HG03025 (cell line): ENCODE results near the gene IL17RD.

Source experiments
- ATAC-seq: cut with Tn5 transposase; IDR thresholded peaks from one replicate; pipeline ENCODE4 v1.9.1; 2021; ENCODE audit warnings: mild to moderate bottlenecking, moderate library complexity; ENCODE audit not compliant: unreplicated experiment, low FRiP score

IL17RD gene

DNA sequence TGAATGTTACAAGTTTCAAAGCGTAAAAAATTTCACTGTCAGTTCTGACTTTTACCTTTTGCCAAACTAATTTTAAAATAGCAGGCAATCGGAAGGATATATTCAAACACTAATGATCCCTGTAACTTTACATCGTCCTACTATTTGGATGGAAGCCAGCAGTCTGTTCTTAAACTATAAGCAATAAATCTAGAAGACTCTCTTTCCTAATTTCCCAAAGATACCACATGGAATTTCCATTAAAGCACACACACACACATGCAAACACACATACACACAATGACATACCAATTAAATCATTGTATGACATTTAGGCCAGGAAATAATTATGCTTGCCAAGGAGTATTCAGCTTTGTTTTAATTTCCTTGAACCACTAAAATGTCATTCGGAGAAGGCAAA, 32.0 kb downstream of the IL17RD start:
- ATAC-seq: no peak

DNA sequence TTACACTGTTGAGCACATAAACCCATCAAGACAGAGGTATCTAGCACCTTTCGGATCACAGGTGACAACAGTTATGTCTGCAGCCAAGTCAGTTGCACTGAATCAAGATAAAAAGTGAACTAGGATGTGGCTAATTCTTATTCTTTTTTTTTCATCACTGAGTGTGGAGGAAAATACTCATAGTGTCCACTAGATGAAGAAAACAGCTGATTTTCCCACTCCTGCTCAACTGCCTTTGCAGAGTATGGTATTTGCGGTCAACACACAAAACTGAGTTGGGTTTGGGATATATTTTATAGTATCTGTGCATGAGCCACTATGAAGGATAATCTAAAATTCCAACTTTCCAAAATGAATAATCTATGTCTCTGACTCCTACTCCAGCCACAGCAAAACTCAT, 32.5 kb downstream of the IL17RD start:
- ATAC-seq: no peak

DNA sequence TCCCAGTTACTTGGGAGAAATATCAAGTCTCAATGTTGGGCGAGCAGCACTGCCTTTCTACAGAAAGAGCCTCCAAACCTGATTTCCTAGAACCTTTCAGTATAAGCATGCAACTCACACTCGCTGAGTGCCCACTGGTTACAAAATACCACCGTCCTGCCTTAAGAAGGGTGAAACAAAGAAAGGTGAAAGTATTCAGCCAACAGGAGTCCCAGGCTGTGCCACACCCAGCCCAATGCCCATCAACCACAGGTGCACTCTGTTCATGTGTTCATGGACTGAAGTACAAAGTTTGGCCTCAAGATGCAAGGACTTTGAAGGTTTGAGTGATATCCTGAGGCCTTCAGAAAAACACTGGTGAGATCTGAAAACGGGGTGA, 34.0 kb downstream of the IL17RD start:
- ATAC-seq: no peak

DNA sequence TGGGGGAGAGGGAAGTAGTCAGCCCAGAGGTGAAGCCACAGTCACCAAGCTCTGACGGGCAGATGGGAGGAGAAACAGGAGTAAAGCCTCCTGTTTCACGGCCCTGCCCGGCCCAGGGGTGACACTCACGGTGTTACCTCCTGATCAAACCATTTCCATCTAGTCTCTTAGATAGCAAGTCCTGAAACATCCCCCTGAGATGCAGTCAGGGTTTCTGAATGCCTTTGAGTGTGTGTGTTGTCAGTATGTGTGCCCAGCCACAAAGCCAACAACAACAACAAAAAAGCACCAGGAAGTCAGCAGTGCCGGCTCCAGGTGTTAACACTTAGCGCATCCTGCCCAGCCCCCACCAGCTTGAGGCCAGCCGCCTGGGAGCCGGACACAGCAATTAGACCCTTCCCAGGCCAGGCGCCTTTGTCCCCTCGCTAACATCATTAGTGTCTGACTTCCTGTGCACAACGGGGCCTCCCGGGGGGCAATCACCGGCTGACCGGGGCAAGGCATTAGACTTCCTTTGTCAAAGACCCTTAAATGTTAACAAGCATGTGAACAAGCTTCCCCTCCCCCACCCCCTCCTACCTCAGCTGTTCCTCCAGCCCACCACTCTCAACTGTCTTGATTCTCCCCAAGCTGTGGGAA, 34.5 kb downstream of the IL17RD start:
- ATAC-seq: no peak

DNA sequence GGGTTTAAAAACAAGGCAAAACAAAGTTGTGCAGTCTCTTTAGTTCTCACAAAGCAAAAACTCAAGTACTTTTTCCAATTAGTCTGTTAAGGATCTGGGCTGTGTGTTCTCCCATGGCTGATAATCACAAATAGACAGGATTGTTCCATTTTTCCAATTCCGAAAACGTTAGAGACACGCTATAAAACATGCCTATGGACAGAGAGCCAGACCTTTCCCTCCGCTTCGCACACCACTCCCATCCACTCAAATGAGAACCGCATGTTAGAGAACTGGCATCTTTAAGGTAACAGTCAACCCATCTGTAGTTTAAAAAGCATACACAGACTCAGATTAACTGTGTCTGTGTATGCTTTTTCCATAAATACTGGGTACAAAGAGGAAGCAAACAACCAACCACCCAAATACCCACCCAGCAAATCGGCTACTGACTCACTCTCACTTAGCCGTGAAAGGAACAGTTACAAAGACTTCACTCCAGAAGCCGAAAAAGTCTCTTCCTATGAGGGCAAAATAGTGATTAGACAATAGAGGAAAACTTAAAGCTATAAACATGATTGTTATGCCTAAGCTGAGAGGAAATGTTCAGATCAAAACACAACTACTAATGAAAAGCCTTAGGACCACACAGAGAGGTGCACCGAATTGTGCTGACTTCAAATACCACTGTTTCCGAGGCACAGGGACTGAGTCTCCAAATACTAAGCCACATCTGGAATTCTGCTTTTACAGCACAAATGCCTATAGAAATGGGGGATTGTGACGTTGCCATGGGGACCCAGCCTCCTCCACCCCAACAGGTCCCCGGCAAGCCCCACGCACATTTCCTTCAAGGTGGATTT, 36.1 kb downstream of the IL17RD start:
- no peak for ATAC-seq

DNA sequence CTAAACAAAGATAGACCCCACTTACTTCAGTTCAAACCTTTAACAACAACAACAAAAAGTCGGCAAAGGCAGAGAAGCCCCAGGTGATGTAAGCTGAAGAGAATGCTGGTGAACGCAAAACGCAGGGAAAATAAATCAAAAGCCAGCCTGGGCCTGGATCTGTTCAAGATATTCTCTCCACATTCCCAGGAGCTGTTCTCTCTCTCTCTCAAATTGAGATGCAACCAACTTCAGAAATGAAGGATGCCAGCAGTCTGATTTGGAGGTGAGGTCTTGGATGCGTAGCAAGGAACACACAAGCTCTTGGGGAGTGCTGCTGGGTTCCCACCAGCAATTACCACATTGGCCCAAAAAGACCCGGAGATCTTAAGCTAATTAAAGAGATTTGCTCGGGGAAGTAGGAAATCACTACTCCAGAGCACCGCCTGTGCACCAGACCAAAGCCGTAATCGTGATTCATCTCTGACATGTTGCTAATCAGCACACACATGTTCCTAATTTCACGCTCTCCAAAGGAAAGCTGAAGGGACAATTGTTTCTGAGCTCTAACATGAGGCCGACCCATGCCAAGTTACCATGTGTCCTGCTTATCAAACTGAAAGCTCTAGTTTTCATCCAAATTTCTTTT, 37.1 kb downstream of the IL17RD start:
- no peak for ATAC-seq

DNA sequence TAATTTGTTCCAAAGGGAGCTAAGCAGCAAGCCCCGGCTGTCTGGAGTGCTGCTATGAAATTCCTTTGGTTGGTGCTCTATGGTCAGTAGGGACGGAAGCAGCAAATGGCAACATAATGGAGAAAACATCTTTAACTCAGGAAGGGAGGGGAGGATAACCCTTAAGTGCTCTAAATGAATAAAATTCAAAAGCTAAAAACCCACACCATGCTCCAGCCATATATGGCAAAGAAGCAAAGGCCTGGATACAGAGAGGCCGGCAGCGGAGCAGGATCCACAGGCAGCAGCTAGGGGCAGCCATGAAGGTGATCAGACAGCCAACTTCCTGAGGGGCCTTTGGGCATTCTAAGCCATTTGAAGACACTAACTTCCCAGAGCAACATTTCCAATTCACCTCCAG, 38.9 kb downstream of the IL17RD start:
- ATAC-seq: no peak

DNA sequence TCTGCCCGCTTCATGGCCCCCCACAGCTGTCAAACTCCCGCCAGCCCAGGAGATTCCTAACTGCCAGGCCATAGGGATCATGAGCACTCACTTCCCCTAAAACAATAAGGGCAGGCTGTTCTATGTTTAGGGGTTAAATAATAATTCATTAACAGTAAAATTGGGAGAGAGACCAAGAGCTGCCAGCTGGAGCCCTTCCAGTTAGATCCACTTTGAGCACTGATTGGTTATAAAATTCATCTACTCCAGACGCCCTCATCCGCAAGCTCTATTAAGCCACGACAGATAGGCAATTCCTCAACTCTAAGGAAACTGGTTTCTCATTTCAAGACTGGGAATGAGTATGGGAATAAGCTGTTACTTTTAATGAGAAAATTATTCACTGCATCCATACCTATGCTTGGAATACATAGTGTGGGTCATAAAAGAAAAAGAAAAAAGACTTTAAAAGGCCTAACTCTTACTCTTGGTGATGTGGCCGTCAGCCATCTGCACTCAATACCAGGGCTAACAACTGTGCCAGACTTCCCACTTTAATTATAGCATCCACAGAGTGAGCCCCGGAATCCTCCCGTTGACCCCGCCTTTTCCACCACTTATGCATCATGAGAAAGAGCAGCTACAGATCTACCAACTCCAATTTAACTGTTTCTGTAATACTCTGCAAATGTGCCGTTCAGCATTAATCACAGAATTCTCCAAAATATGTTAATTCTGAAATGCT, 44.5 kb downstream of the IL17RD start:
- ATAC-seq: no peak

DNA sequence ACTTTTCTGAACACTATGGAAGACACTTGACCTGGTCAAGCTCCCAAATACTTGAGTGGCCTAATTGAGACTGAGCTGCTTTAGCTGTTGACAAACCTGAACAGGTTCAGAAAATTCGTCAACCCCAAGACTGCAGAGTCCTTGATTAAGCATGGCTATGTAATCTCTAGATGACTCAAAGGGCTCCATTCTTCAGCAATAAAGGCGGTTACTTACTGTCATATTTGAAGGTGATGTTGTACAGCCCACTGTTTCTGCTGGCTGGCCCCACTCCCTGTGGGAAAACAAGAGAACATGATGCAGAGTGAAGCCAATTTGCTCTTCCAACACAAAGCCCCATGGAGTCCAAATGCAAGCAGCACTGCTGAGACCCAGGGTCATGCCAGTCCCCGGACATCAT, 45.1 kb downstream of the IL17RD start:
- no peak for ATAC-seq

DNA sequence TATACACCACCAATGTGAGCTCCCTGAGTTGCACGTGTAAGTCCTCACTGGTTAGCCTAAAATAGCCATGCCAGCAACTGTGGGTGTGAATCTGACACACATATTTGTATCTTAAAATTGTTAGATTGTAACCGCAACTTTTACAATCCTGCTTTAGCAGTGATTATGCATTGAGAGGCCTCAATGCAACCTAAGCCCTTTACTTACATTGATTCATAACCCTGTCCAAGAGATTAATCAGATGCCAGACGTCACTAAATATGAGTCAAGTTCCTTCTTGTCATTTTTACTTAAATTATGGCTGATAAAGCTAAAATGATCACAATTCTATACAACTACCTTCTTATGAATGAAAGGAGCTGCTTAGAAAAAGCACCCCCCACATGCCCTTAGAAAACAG, 46.9 kb downstream of the IL17RD start:
- no peak for ATAC-seq

DNA sequence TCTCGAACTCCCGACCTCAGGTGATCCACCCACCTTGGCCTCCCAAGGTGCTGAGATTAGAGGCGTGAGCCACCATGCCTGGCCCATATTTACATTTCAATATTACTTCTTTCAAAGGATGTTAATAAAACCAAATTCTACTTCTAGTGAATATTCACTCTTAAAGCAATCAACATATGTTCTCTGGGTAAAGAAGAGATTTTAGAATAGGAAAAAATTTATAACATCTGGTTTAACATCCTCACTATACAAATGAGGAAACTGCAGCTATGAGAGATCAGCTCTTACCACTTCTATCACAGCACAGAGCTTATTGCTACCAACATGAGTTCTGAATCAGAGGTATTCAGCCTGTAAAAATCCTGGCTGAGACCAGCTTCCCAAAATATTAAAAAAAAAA, 48.7 kb downstream of the IL17RD start:
- ATAC-seq: no peak

DNA sequence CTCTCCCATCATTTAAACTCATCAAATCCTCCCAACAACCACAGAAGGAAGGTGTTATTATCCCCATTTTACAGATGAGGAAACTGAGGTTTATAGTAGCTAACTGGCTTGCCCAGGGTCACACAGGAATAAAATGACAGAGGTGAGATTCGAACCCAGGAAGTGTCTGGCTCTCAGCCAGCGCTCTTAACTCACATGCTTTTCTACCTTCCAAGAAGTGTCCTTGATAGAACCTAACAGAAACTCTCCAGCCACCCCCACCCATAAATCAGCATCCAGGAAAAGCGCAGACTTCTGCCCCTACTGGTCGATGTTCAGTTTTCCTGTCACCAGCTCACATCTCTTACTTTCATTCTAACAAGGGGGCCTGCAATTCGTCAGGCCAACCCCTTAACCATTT, 52.9 kb downstream of the IL17RD start:
- ATAC-seq: no peak

DNA sequence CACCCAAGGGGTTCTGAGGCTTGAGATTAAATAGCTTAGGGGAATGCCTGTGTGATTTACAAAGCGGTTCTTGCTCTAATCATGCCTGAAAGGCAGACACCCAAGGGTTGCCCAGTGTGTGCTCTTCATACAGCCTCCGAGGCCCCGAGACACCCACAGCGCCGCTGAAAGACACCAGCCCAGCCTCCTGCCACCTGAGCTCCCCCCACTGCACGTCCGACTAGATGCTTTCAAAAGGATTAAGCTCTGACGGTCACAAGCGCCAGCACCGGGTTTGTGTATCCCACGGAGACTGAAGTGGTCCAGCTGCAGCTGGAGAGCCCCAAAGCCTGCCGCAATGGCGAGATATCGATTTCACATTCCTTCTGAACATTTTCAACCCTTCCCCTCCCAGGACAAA, 54.4 kb downstream of the IL17RD start:
- ATAC-seq: no peak

DNA sequence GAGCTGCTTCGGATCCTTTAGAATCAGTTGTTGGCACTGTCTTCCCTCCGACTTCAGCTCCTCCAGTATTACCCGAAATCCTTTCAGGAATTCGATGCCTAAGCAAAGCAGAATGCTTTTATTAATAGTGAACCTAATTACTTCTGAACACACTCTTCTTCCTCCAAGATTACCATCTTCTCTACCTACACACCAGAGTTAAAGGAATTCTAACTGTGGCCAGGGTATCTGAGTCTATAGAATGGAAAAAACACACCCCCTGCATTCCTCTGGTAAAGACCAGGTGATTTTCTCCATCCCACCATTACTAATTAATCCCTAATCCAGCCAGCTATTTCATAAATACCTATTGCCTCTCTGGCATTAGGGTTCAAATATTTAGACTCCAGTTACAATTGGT, 54.9 kb downstream of the IL17RD start:
- no peak for ATAC-seq

DNA sequence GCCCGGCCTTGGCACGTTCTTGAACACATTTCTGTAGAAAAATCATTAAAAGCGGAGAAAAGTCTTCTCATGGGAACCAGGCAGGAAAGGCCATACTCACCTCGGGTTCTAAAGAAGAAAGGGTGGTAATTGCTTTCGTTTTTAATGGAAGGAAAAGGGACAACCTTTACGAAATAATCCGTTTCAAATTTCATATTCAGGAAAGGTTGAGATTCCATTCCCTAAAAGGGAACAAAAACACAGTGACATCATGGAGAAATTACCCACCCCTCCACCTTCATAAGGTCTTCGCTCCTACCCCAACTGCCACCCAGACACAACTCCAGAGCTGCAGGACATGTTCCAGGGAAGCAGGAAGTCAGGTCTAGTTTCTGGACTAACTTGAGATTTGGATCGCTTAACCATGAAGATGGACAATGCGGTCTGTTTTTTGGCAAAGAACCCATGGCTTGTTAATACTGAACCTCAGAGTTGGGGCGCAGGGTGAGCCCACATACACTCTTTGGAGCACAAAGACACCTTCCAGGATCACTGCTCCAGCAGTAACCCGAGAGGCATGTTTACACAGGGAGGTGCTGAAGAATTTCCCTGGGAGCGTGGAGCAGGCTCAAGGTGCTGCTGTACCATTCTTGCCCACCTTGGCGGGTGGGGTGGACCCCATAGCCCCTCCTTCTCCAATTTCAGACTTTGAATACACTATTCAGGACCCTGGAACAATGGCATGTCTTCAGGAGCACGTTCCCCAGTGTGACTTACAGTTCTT, 55.5 kb downstream of the IL17RD start:
- ATAC-seq: no peak

DNA sequence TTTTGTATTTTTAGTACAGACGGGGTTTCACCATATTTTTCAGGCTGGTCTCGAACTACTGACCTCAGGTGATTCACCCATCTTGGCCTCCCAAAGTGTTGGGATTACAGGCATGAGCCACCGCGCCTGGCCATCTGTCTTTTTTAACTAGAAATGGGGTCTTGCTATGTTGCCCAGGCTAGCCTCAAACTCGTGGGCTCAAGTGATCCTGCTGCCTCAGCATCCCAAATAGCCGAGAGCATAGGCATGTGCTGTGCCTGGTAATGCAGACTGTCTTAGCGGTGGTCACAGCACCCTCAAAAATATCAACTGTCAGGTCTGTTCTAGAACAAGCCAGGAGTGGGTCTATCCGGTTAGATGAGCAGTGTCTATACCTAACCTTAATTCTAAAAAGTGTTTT, 56.5 kb downstream of the IL17RD start:
- no peak for ATAC-seq

DNA sequence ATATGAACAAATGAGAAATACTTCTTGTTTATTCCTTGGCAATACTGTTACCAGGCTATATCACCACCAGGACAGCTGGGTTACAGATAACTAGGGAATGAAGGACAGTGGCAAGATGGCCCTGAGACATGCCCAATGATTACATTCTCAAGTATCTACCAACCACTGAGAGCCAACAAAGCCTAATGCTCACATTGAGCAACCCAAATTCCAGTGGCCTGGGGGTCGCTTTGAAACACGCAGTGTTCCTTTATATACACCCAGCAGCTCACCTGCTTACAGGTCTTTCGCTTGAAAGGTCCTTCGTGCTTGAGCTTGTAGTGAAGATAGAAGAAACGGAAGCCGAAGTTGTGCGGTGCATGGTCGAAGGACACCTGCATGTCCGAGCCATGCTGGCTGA, 59.6 kb downstream of the IL17RD start:
- no peak for ATAC-seq

DNA sequence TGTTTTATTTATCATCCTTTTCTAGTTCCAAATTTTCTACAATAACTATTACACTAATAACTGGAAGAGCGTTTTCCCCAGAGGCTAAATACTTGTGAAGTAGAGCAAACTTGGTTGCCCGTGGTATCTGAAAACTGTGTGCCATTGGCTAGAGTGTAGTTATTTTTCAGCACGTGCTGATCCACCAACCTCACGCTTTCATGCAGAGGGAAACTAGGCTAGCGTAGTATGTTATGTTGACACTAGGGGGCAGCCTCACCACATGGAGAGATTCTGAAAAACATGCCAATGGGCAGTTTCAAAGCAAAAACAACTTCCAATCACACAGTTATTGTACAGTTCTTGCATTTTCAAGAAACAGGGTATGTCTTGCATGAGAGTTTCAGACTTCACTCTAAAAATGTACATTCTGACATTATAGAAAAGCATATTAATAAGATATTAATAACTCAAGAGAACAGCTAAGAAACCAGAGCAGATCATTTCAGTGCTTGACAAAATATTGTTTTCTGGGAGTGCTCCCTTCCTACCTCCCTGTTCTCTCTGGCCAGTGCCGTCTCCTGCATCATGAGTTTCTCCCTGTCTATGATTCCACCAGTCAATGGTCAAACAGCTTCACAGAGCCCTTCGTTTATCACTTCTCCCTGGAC, 65.0 kb downstream of the IL17RD start:
- no peak for ATAC-seq

DNA sequence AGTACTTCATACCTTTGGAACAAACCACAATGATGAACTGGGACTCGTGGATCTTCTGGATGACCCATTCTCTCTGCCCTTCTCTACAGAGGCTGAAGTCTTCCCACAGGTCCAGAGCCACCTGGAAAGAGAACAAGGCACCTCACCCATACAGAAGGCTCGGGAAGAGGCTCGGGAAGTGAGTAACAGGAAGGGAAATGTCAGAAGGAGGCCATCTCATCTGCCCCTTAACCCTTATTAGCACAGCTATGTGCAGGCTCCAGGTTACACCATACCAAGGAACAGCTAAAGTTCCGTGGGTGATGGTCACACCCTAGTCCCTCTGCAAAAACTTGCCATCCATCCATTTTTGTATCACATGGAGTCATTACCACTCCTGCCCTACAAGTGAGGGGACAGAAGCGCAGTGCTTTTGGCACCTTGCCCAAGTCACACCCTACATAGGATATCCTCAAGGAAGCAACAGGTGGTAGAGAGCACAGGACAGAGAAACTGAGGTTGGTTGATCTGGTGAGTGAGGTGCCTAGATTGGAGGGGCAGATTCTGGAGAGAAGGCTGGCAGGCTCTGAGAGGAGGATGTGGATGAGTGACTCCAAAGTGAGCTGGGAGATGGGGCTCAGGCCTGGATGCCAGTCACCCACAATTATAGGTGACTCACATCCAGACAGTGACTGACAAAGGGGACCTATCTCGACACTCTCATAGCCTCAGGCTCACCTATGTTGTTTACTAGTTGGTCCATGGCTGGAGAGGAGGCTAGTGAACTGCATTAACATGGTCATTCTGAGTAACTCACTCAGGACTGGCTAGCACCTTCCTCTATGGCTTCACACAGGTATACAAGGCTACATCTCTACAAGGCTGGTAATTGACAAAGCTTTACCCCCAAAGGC, 66.5 kb downstream of the IL17RD start:
- no peak for ATAC-seq
